ENCODE measurements around the gene RNF223. TPM values are rescaled to one million over a fixed set of nuclear protein-coding genes. Genes with fewer than 3 reads are reported as not detected.

RNF223 gene
- total and polyA plus RNA-seq, 2 donors from 2014 or later, result 0.28 to 2.3 TPM

GRCh38 chr1:1024149-1024770, 49.8 kb downstream of the RNF223 start:
- no peaks in the 10 kb centered on the region for H3K27me3 ChIP-seq (ENCODE audit: control insufficient read depth, insufficient read depth, low read length)
- intact Hi-C loops (cut with DNase I), result no loop called here
- DNase-seq (peak in 1 of 5 donors; percentile 64), FAIRE-seq (no peak)
- H3K36me3 ChIP-seq (ENCODE audit: control insufficient read depth in 2 of 3, insufficient read depth in 3 of 3, low read length in 3 of 3), result no peaks in the 10 kb centered on the region
- peaks cover 0 to 34% (median 8%) of the 10 kb centered on the region in 3 donors for H3K4me1 ChIP-seq (ENCODE audit: control insufficient read depth in 2 of 3, insufficient read depth in 2 of 3, low read depth in 1 of 3, low read length in 3 of 3)
- no peak overlapping the region for H3K4me3 ChIP-seq (ENCODE audit: low read length in 3 of 3)
- no peak overlapping the region for H3K9ac ChIP-seq (ENCODE audit: low read length in 3 of 3)
- peak overlapping the region; percentile 8 to 57 for H3K27ac ChIP-seq (ENCODE audit: low read depth in 2 of 2, low read length in 2 of 2)
- TF ChIP-seq CTCF (IDR thresholded peaks at IDR 0.05; ENCODE audit: borderline replicate concordance, extremely low read depth, insufficient read depth), result no peak
- H3K9me3 ChIP-seq (ENCODE audit: control insufficient read depth in 2 of 3, insufficient read depth in 1 of 3, low read length in 3 of 3), result no peaks in the 10 kb centered on the region

DNA sequence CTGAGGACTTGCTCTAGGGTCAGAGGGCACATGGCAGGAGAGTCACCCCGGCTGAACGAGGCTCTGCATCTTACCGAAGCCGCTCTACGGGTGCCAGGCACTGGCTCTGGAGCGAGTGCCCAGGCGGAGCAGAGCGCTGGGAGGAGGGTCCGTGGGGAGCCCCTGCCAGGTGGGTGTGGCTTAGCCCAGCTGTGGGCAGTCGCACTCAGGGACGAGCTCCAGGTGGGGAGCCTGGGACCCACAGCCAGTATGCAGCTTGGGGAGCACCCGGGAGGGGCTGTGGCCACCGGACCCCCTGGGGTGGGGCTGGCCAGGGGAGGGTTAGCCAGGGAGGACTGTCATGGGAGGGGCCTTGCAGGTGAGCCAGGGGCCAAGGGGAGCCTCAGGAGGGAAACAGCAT, 50.4 kb downstream of the RNF223 start:
- H3K9me3 ChIP-seq (ENCODE audit: control insufficient read depth in 2 of 3, insufficient read depth in 1 of 3, low read length in 3 of 3), result no peaks in the 10 kb centered on the region
- DNase-seq (peak in 1 of 5 donors; percentile 76), FAIRE-seq (no peak)
- no peak overlapping the region for H3K27ac ChIP-seq (ENCODE audit: low read depth in 2 of 2, low read length in 2 of 2)
- TF ChIP-seq CTCF (IDR thresholded peaks at IDR 0.05; ENCODE audit: borderline replicate concordance, extremely low read depth, insufficient read depth), result no peak
- no peak overlapping the region for H3K4me3 ChIP-seq (ENCODE audit: low read length in 3 of 3)
- no peaks in the 10 kb centered on the region for H3K27me3 ChIP-seq (ENCODE audit: control insufficient read depth, insufficient read depth, low read length)
- no peak overlapping the region for H3K9ac ChIP-seq (ENCODE audit: low read length in 3 of 3)
- H3K36me3 ChIP-seq (ENCODE audit: control insufficient read depth in 2 of 3, insufficient read depth in 3 of 3, low read length in 3 of 3), result no peaks in the 10 kb centered on the region
- peaks cover 0 to 34% (median 8%) of the 10 kb centered on the region in 3 donors for H3K4me1 ChIP-seq (ENCODE audit: control insufficient read depth in 2 of 3, insufficient read depth in 2 of 3, low read depth in 1 of 3, low read length in 3 of 3)
- intact Hi-C loops (cut with DNase I), result no loop called here

GRCh38 chr1:1022302-1023009, 51.6 kb downstream of the RNF223 start:
- H3K9me3 ChIP-seq (ENCODE audit: control insufficient read depth in 2 of 3, insufficient read depth in 1 of 3, low read length in 3 of 3), result no peaks in the 10 kb centered on the region

More at GRCh38 chr1:1022302-1023009, 51.6 kb downstream of the RNF223 start:
- Histone ChIP-seq H3K27ac (ENCODE audit: low read depth in 2 of 2, low read length in 2 of 2) (no peak overlapping the region), H3K9ac (ENCODE audit: low read length in 3 of 3) (no peak overlapping the region), H3K4me3 (ENCODE audit: low read length in 3 of 3) (no peak overlapping the region), H3K27me3 (ENCODE audit: control insufficient read depth, insufficient read depth, low read length) (no peaks in the 10 kb centered on the region), H3K4me1 (ENCODE audit: control insufficient read depth in 2 of 3, insufficient read depth in 2 of 3, low read depth in 1 of 3, low read length in 3 of 3) (peaks cover 0 to 34% (median 8%) of the 10 kb centered on the region in 3 donors), H3K36me3 (ENCODE audit: control insufficient read depth in 2 of 3, insufficient read depth in 3 of 3, low read length in 3 of 3) (no peaks in the 10 kb centered on the region)
- DNase-seq (peak in 2 of 5 donors; percentile 64 to 71), FAIRE-seq (no peak)
- TF ChIP-seq CTCF (IDR thresholded peaks at IDR 0.05; ENCODE audit: borderline replicate concordance, extremely low read depth, insufficient read depth), result no peak
- intact Hi-C loops (cut with DNase I), result no loop called here

All from kidney (tissue), 14 donors.